ENCODE data around the gene EME1. TPM values are rescaled to one million over a fixed set of nuclear protein-coding genes. Genes with fewer than 3 reads are reported as not detected.
A peak's percentile ranks its signal among the peaks of the same experiment; 100 is the strongest.
"Not testable (repeated sequence)": the region's sequence is repeated elsewhere in the genome, so short reads cannot be mapped to it uniquely, and the experiment has no call there.

EME1 gene
- polyA plus RNA-seq, 1 experiment, result 5.9 TPM

- Histone ChIP-seq H3K4me3 (ENCODE audit: low read depth, low read length) (no peak overlapping the region), H3K27me3 (ENCODE audit: control insufficient read depth, insufficient read depth, low read length) (no peaks in the 10 kb centered on the region), H3K36me3 (ENCODE audit: control insufficient read depth, insufficient read depth, low read length) (no peaks in the 10 kb centered on the region)
- POLR2A ChIA-PET, result no interaction called here
- CTCF ChIA-PET, result interaction anchor here (1.1 to 1.3 kb wide), 2 partner anchors 11 to 14 kb away, joined by 3 read pairs; no protein-coding TSS in a partner anchor
- no peak for DNase-seq (ENCODE audit: low read depth)
- no peak for TF ChIP-seq CTCF (IDR thresholded peaks at IDR 0.05; ENCODE audit: insufficient read depth, low read depth, low read length)
Observed at GRCh38 chr17:50329716-50330115, 43.3 kb upstream of the EME1 start.

- no peak overlapping the region for H3K4me3 ChIP-seq (ENCODE audit: low read depth, low read length)
- POLR2A ChIA-PET, result no interaction called here
- TF ChIP-seq CTCF (IDR thresholded peaks at IDR 0.05; ENCODE audit: insufficient read depth, low read depth, low read length), result no peak
- no peaks in the 10 kb centered on the region for H3K27me3 ChIP-seq (ENCODE audit: control insufficient read depth, insufficient read depth, low read length)
- H3K36me3 ChIP-seq (ENCODE audit: control insufficient read depth, insufficient read depth, low read length), result no peaks in the 10 kb centered on the region
- CTCF ChIA-PET, result interaction anchor here (0.7 to 2.2 kb wide), 5 partner anchors 10 to 236 kb away, joined by 3 to 7 read pairs (median 3); no protein-coding TSS in a partner anchor
- DNase-seq (ENCODE audit: low read depth), result no peak
Observed at GRCh38 chr17:50330151-50330775, 42.8 kb upstream of the EME1 start.

GRCh38 chr17:50331085-50331791 is 41.8 kb upstream of the EME1 start:
- H3K27me3 ChIP-seq (ENCODE audit: control insufficient read depth, insufficient read depth, low read length), result no peaks in the 10 kb centered on the region
- ChIA-PET POLR2A (no interaction called here), CTCF (interaction anchor here (0.6 to 2.2 kb wide), 6 partner anchors 11 to 237 kb away, joined by 3 to 7 read pairs (median 3); no protein-coding TSS in a partner anchor)
- H3K36me3 ChIP-seq (ENCODE audit: control insufficient read depth, insufficient read depth, low read length), result no peaks in the 10 kb centered on the region
- DNase-seq (ENCODE audit: low read depth), result peak; percentile 52
- no peak for TF ChIP-seq CTCF (IDR thresholded peaks at IDR 0.05; ENCODE audit: insufficient read depth, low read depth, low read length)
- no peak overlapping the region for H3K4me3 ChIP-seq (ENCODE audit: low read depth, low read length)

- TF ChIP-seq CTCF (IDR thresholded peaks at IDR 0.05; ENCODE audit: insufficient read depth, low read depth, low read length), result no peak
- no peaks in the 10 kb centered on the region for H3K36me3 ChIP-seq (ENCODE audit: control insufficient read depth, insufficient read depth, low read length)
- no peak overlapping the region for H3K4me3 ChIP-seq (ENCODE audit: low read depth, low read length)
- ChIA-PET POLR2A (no interaction called here), CTCF (interaction anchor here (0.7 to 2.2 kb wide), 6 partner anchors 10 to 30 kb away, joined by 3 to 7 read pairs (median 4); partner anchors contain the start of gene XYLT2)
- DNase-seq (ENCODE audit: low read depth), result no peak
- no peaks in the 10 kb centered on the region for H3K27me3 ChIP-seq (ENCODE audit: control insufficient read depth, insufficient read depth, low read length)
Observed at GRCh38 chr17:50332196-50332595, 40.8 kb upstream of the EME1 start.

GRCh38 chr17:50333291-50334057 is 39.6 kb upstream of the EME1 start:
- CTCF ChIA-PET, result interaction anchor here (1.1 to 1.5 kb wide), 3 partner anchors 11 to 29 kb away, joined by 3 to 4 read pairs (median 3); no protein-coding TSS in a partner anchor
- DNase-seq (ENCODE audit: low read depth); H3K27me3 ChIP-seq (ENCODE audit: control insufficient read depth, insufficient read depth, low read length); POLR2A ChIA-PET; H3K4me3 ChIP-seq (ENCODE audit: low read depth, low read length); H3K36me3 ChIP-seq (ENCODE audit: control insufficient read depth, insufficient read depth, low read length): not testable (repeated sequence)

Data from BJ (cell line).